ENCODE measurements around the gene KIAA1217.
"Not testable (repeated sequence)": the region's sequence is repeated elsewhere in the genome, so short reads cannot be mapped to it uniquely, and the experiment has no call there.

KIAA1217 gene

DNA sequence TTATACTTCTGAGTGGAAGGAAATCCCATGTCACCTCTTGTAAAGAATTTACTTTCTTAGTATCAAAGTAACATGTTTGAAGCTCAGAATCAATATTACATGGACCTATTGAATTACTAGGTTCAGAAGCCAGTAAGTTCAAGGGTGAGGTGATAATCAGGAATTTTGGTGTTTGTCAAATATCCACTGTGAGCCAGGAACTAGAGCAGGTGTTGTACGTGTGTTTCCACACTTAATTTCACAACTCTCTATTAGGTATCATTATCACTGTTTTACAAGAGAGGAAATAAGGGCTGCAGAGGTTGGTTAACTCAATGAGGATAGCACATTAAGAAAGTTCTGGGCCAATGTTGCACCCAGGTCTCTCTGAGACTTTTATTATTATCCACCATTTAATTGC, 130.4 kb downstream of the KIAA1217 start:
- no peak for DNase-seq (ENCODE audit: low spot score)

DNA sequence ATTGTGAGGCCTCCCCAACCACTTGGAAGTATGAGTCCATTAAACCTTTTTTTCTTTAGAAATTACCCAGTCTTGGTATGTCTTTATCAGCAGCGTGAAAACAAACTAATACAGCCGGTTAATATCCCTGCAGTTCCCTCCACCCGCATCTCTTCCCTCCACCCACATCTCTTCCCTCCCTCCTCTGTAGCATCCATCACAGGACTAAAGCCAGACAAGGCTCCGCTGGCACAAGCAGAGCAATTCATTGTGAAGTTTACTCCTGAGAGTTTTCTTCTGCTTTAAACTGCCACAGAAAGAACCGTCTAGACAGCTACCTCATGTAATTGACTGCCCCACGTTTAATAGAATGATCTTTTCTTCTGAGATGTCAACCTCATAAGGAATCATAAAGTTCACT, 131.5 kb downstream of the KIAA1217 start:
- DNase-seq (ENCODE audit: low spot score), result no peak

DNA sequence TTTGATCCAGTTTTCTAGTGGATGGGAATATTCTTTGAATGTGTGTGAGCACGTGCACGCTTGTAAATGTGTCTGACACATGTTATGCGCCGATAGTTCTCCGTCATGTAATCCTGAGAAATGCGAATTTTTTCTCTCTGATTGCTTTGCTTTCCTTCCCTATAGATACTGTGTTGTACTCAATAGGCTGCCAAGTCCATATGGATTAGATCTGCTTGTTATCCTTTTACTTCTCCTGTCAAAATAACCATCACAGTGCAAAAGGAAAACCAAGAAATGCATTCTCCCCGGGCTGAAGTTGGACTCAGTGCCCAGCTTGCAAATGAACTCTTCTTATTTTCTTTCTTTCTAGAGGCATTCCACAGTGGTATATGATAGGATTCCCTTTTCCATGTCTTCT, 131.9 kb downstream of the KIAA1217 start:
- no peak for DNase-seq (ENCODE audit: low spot score)

DNA sequence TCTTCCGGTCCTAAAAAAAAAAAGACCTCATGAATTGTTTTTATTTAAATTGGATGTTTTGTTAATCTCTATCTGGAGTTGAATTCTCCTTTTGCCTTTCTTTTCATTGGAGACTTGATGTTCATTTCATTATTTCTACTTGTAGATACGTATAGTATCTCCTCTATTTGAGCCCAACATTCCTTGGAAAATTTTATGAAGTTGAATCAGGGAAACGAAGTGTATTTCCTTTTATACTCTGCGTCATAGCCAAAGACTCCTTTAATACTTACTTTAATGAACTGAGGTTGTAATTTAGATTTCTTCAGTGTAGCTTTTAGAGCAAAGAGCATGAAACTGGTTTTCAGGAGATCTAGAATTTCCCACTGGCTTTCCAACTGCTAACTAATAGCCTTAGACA, 132.4 kb downstream of the KIAA1217 start:
- DNase-seq (ENCODE audit: low spot score), result no peak

DNA sequence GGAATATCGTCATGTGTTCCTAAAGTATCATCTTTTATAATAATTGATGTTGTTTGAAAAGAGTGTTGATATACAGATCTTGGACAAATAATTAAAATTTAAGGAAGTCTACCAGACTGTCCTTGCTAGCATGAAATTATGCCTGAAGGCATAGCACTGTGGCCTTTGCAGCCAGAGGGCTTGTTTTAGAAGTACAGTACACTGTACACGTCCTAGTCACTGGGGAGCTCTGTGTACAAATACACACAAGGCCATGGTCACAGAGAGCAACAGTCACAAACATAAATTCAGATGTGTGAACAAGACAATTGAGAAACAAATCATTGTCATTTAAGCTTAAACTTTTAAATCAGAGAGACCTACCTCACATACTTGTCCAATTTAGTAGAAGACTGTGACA, 133.0 kb downstream of the KIAA1217 start:
- no peak for DNase-seq (ENCODE audit: low spot score)

DNA sequence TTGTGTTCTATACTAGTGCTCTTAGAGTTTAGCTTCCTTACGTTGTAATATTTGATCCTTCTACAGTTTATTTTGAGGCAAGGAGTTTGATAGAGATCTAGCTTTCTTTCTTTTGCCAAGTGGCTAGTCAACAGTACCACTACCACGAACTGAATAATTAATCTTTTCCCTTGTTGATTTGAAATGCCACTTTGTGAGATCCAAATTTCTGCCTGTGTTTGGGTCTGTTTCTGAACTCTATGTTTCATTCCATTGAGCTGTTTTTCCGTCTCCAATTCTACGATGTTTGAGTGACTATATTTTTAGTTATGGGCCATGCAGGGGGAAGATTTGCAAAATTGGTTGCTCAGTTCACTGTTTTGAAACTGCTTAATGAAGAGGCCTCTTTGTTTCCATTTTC, 134.7 kb downstream of the KIAA1217 start:
- no peak for DNase-seq (ENCODE audit: low spot score)

DNA sequence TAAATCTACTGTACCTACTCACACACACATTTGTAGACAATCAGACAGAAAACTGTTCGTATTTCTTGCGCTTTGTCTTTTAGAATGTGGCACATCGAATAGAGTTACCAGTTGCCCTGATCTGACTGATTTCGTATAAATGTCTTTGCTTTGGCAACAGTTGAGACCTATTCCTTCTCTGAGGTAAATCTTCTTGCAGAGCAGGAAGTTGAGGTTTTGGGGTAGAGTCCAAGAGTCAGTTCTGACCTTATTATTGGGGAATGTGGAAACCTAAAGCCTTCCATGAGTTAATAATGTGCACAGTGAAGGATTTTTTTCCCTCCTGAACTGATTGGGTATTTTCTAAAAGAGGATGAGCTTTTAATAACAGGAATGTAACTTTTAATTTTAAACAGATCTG, 135.3 kb downstream of the KIAA1217 start:
- no peak for DNase-seq (ENCODE audit: low spot score)

DNA sequence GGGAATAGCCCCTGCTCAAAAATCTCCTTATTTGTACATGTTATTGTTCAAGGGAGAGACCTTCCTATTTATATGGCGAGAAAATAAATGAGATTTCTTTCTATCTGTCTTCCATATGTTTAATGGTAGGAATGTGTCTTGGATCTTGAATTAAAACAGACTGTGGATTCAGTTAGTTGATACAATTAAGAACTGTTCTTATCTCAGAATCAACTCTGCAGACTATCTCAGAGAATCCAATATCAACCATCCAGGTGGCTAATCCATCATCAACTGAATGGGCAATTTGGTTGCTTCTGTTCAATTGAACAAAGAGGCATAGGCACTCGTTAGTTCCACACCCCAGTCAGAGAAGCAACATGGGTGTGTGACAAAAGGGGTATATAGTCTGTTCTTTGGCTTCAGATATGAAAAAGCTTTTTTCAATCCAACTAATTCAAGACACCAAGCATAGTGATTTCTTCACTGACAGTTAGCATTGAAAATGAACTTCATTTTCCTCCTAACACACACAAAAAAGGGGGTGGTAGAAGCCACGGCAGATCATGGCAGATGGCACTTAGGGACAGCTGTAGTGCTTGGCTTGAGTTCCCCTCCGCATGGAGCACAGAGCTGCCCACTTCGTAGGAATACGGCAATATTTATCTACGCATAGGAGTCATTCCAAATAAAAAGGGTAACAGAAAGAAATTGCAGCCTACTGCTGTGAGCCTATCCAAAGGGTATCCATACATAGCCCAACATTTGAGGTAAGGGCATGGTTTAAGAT, 135.9 kb downstream of the KIAA1217 start:
- no peak for DNase-seq (ENCODE audit: low spot score)

DNA sequence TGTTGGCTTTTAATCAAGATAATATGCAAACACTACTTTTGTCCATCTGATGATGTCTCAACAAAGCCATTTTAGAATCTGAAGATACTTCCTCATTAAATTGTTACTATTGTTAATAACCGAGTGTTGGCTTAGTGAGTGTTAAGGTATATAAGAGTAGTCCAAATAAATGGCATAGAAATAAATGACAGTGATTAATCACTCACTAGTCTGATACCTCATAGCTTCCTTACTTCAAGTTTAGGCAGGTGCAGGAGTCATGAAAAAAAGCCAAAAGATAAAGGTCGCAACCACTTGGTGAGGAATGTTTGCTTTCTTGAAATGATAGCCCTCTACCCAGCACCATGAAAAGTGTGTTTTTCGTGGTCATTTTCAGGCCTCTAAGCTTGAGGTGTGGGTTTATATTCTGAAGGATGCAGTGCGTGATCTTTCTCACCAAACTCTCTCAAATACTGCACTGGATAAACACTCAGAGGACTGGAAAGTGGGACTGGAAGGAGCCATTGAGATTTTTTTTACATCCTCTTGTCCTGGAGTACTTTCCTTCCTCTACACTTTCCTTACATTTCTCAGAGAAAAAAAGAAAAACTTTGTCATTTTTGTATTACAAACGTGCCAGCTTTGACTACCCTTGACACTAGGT, 138.1 kb downstream of the KIAA1217 start:
- no peak for DNase-seq (ENCODE audit: low spot score)

DNA sequence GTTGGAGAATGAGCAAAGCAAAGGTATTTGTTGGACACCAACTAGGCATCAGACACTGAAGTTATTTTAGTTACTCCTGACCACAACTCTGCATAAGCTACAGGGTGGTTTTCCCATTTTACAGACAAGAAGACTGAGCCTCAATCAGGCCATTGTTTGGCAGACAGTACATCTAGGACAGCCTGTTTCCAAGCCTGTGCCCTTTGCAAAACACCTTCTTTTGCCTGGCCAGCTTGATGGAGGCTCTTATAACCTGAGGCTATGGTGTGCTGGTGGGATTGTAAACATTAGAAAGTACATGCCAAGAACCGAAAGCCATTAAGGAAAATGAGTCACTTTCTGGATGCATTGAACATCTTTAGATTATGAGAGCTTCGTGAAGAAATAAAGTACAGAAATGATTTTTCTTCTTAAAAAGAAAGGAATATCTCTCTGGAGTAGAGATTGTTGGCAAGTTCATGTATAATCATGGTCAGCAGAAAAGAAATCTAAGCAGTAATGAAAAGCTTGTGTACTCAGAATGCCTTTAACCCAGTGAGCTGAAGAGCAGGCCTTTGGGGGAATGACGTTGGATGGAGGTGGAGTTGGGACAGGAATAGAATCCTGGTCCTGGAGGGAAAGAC, 140.6 kb downstream of the KIAA1217 start:
- DNase-seq (ENCODE audit: low spot score), result no peak

DNA sequence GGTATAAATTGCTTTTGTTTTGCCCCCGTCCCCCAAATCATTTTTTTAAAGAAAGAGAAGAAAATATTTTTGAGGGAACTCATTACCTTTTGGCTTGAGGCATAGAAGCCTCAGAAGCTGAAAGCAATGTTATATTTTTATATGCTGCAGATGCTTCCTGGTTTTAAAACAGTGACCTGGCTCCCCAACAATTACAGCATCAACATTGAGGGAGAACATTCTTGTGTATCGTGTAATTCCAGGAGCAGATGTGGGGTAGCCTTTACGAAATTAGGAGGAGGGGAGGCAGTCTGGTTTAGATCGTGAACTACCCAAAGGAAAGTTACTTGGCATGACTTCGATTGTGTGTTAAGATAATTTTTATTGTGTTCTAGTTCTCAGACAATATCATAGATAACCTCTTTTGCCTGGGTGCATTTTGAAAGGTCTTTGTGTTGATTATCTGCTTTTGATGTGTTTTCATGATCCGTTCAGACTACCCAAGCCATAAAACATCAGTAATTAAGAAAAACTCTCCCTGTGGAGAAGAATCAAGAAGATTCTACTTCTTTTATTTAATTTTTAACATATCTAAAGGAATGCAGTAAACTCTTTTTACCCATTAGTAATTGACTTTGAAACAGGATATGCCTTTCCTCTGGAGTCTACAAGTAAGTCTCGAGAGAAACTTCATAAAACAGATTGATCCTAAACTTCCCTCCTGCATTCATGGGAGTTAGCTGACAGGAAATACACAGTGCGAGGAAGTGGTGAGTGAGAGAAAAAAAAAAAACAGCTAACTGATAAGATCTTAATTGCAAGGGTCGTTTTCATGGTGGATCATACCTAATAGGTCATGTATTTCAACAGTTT, 141.4 kb downstream of the KIAA1217 start:
- DNase-seq (ENCODE audit: low spot score), result no peak

DNA sequence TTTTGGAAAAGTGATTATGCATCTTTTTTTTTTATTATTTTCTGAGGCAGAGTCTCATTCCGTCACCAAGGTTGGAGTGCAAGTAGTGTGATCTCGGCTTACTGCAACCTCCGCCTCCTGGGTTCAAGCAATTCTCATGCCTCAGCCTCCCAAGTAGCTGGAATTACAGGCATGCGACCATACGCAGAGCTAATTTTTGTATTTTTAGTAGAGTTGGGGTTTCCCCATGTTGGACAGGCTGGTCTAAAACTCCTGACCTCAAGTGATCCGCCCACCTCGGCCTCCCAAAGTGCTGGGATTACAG, 141.9 kb downstream of the KIAA1217 start:
- DNase-seq (ENCODE audit: low spot score), result not testable (repeated sequence)

DNA sequence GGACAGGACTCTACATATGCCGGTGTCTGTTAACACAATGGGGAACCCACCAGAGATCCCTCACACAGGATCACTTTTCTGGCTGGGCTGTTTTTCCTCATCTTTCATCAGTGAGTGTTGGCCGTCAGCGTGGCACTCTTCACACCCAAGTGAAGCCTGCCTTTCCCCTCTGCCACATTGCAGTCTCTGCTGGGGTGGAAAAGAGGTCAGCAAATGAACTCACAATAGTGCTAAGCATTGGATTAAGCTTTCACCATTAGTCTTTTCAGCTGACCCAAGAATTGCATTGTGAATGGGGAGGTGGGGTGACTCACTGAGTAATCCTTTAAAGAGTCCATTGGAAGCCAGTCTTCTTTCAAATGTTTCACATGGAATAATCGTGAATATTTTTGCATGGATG, 143.0 kb downstream of the KIAA1217 start:
- DNase-seq (ENCODE audit: low spot score), result no peak

DNA sequence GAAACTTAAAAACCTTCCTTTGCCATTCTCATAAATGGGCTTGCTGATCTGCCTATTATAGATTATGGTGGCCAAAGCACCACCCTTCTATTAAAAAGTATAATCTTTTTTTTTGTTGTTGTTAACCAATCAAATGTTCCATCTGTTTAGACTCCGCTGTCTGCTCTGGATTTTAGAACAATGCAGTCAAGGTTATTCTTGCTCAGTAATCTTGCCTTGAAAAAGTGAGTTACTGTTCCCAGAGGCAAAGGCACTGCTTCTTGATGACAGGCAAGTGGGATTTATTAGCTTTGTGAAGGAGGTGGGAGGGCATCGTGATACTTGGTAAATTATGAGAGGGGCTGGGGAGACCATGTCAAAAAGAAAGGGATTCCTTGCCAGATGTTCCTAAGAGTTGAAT, 143.5 kb downstream of the KIAA1217 start:
- no peak for DNase-seq (ENCODE audit: low spot score)

DNA sequence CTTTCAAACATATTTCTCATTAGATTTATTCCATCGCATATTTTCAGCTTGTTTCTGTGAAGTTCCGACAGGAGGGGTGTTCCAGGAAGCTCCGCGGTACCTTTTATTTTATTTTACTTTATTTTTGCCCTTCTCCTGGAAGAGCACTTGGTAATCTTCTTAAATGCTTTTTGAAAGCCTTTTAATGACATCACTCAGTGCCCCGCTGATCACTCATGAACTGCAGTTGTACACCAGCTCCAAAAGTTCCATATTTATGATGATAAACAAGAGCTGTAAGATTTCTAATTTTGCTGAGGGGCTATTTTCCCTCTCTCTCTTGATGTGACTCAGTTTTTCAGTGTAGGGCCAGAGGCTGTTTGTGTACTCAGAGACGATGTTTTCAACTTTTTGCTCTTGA, 144.4 kb downstream of the KIAA1217 start:
- DNase-seq (ENCODE audit: low spot score), result no peak

DNA sequence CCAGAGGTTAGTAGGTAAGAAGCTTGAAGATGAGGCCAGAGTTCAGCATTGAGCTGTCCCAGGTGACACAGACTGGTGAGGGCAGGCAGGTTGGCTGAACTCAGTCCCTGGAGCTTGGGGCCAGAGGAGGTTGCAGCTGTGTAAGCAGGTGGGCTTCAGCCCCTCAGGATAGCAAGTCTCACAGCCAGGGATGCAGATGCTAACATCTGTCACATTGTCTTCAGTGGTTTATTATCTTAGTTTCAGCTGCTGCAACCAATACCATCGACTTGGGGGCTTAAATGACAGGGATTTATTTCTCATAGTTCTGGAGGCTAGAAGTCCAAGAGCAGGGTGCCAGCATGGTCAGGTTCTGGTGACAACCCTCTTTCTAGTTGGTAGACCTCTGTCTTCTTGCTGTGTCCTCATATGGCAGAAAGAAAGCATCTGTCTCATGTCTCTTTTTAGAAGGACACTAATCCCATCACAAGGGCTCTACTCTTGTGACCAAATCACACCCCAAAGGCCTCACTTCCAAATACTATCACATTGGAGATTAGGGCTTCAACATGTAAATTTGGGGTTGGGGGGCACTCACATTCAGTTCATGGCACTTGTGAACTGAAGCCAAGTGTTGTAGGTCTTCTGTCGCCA, 146.2 kb downstream of the KIAA1217 start:
- no peak for DNase-seq (ENCODE audit: low spot score)

DNA sequence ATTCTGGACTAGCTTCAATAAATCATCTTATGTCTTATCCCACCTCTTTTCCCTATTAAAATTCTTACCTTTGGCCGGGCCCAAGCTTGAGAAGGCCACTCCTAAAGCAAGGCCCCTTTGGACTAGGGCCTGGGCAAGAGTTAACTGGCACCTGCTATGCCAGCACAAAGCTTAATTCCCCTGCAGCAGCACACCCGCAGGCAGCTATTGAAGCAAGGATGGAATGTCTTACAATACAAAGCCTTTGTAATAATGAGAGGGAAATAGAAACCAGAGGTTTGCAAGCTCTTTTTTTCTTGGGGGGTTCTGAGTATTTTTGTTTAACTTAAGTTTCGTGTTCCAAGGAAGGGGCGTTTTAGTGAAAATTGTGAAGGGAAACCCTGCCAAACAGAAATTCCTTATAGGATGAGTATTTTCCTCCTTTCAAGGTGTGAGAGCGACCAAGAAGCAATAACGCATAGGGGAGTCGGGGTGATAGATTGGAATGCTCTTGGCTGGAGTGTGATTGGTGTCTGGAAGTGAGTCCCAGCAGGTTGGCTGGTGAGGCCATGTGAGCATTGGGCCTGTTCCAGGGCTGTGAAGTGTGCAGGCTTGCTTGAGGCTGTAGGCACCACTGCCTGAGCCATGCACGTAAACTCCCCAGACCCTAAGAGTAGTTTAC, 148.5 kb downstream of the KIAA1217 start:
- DNase-seq (ENCODE audit: low spot score), result no peak

DNA sequence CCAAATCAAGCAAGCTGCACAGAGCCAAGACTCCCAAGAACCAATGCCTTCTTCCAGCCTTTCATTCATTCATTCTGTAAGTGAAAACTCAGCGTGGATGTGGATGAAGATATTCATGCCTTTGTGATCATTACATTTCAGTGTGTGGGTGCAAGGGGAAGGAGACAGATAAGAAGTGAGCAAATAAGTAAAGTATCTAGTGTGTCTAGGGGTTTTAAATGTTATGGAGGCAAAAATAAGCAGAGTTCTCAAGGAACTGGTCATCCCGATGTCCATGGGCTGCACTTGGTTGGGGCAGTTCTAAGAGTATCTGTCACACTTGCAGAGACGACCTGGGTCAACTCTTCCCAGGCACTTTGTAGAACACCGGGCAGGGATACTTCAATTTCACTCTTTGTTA, 149.1 kb downstream of the KIAA1217 start:
- no peak for DNase-seq (ENCODE audit: low spot score)

DNA sequence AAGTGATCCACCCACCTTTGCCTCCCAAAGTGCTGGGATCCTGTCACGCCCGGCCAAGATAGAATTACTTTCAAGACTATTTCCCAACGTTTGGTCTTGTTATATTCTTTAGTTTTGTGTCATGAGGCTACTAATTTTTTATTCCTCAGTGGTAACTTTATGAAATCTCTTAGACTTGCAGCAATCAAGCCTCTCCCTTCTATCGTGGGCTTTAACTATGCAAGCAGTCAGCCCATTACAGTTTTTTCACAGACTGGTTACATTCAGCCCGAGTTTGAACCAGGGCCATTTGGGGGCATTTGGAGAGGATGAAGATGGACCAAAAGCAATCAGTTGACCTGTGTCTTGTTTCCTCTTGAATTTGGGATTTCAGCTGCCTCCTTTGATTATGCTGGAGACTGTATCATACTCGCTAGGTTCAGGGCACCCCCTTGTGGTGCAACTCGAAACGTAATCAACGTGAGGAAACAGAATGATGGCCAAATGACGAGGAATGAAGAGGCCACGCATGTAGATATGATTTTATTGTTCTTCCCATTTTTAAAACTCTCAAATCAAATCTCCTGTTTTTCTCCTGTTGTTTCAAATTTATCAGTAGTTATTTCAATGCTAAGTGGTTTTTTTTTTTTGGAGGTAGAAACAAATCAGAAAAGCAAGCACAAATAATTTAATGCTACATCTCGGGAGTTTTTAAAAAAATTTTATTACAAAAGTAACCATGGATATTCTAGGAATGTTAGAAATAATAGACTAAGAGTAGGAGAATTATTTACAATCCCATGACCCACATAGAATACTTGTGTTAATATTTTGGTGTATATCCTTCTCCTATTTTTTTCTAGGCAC, 151.6 kb downstream of the KIAA1217 start:
- DNase-seq (ENCODE audit: low spot score), result no peak

DNA sequence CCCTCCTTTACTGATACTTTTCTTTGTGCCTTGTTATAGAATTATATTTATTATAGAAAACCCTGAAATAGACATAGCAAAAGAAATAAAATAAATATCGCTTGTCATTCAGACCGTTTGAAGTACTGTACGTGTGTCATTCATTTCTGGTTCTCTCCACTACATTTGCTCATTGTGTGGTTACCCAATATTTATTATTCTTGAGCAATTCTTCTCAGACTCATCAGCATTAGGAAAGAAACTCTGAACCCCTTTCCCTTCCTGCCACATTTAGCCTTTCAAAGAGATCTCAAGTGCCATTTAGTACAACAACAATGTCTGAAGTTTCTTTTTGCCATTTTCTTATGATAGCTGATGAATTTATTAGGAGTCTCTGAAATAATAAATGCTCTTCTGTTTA, 154.1 kb downstream of the KIAA1217 start:
- DNase-seq (ENCODE audit: low spot score), result no peak

DNA sequence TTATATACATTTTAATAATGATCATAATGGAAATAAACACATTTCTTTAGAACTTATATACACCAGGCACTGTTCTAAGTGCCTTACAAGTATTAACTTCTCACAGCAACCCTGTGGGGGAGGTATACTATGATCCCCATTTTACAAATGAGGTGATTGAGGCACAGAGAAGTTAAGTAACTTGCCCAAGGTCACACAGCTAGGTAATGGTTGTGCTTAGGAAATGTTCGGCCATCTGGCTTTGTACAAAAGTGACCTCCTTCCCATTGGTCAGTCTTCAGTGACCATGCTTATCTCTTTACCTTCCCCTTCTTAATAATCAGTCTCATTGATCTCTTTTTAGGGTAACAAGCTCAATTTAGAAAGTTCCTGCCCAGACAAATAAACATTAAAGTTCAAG, 158.8 kb downstream of the KIAA1217 start:
- DNase-seq (ENCODE audit: low spot score), result no peak
